ENCODE measurements around the gene SLC35F1. TPM values are rescaled to one million over a fixed set of nuclear protein-coding genes. Genes with fewer than 3 reads are reported as not detected.

The SLC35F1 gene
- total RNA-seq, 1 donor from 2014 or later = not detected

DNA sequence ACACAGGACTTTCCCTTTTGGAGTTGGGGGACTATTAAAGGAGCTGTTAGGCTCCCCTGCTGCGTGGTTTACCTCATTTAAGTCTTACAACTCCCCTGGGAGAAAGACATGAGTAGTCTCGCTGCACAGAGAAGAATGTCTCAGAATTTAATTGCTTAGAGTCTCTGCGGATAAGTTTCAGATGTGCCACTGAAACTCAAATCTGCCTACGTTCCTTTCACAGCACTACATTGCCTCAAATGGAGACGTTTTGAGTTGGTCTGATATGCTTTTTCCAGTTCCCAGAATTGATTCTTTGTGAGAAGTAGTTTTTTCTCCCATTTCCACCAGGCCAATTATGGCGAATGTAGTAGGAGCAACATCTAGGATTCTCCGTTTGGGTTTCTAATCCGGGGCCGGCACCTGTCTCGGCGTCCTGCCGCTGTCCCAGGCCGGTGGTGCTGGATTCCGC, 532 bp upstream of the SLC35F1 start:
- H3K4me3 ChIP-seq (ENCODE audit: low read depth, low read length) = peak overlapping the region; percentile 46
- TF ChIP-seq, protein P1, sequence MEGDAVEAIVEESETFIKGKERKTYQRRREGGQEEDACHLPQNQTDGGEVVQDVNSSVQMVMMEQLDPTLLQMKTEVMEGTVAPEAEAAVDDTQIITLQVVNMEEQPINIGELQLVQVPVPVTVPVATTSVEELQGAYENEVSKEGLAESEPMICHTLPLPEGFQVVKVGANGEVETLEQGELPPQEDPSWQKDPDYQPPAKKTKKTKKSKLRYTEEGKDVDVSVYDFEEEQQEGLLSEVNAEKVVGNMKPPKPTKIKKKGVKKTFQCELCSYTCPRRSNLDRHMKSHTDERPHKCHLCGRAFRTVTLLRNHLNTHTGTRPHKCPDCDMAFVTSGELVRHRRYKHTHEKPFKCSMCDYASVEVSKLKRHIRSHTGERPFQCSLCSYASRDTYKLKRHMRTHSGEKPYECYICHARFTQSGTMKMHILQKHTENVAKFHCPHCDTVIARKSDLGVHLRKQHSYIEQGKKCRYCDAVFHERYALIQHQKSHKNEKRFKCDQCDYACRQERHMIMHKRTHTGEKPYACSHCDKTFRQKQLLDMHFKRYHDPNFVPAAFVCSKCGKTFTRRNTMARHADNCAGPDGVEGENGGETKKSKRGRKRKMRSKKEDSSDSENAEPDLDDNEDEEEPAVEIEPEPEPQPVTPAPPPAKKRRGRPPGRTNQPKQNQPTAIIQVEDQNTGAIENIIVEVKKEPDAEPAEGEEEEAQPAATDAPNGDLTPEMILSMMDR (conservative IDR thresholded peaks at IDR 0.05; ENCODE audit: low read depth, low read length) = no peak
- no peak for DNase-seq (ENCODE audit: low read depth)

DNA sequence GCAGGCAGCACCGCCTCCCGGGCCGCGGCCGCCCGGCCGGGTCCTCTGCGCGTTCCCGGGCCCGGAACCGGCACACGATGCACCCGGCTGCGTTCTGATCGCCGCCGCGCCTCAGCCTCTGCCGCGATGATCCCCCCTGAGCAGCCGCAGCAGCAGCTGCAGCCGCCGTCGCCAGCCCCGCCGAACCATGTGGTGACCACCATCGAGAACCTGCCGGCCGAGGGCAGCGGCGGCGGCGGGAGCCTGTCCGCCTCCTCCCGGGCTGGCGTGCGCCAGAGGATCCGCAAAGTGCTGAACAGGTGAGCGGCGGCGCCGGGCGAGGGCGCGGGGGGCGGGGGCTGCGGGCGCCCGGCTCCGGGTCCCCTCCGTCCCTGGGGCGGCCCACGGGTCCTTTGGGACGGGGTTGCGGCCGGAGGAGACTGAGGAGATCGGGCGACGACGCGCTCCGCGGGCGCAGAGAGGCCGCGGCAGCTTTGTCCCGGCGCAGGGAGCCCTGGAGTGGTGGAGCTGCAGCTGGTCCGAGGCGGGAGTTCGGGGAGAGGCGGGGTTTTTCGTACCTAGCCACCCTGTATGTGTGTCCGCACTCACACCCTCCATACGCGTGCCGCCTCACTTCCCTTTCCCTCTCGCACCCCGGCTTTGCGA, 659 bp downstream of the SLC35F1 start:
- no peak for DNase-seq (ENCODE audit: low read depth)
- peak overlapping the region; percentile 30 for H3K4me3 ChIP-seq (ENCODE audit: low read depth, low read length)
- TF ChIP-seq, protein P1 (conservative IDR thresholded peaks at IDR 0.05; ENCODE audit: low read depth, low read length) = no peak

DNA sequence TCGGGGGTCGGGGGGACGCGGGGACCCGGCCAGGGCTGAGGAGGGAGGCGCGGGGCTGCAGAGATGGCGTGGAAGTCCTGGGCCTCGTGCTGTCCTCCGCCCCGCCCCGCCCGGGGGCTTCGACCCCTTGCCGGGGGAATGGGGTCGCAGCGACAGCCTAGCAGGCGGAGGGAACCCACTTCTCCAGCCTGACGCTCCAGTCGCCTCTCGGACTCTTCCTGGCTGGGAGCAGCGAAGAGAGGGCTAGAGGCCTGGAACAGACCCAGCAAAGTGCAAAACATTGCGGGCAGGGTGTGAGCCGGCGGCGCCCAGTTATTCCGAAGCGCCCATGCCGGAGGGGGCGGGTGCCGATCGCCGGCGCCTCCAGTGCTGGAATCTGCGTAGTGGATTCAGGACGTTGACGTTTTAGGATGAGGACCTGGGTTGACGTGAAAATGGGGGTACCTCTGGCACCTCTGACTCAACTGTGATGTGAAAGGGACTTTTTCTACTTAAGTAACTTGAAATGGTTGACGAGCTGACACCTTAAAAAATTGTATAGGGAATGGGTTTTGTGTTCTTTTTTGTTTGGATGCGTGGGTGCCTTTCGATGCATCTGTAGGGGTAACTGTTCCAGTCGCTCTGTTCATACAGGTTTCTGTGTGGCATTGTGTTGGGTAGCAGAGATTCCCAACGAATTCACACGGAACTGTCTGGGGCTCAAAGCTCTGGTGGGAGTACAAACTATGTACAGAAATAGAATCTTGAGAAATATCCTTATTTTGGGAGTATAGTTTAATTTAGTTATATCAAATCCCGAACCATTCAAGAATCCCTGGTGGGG, 1.4 kb downstream of the SLC35F1 start:
- H3K4me3 ChIP-seq (ENCODE audit: low read depth, low read length) = peak overlapping the region; percentile 3
- TF ChIP-seq, protein P1 (conservative IDR thresholded peaks at IDR 0.05; ENCODE audit: low read depth, low read length) = no peak
- DNase-seq (ENCODE audit: low read depth) = no peak

DNA sequence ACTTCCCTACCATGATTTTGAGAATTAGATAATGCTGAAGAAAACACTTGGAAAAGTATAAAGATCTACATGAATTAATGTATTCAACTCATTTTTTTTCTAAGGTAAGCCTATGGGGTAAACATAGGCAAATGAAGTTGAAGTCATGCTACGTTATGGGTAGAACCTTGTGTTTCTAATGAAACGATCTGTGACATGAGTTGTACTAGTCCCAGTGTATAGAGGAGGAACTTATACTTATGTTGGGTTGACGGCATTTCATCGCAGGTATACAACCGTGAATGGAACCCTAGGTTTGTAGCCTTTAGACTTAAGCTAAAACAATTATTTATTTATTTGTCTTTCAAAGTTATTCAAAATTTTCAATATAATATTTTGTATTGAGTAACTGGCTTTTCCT, 2.6 kb downstream of the SLC35F1 start:
- TF ChIP-seq, protein P1 (conservative IDR thresholded peaks at IDR 0.05; ENCODE audit: low read depth, low read length) = no peak
- H3K4me3 ChIP-seq (ENCODE audit: low read depth, low read length) = no peak overlapping the region
- no peak for DNase-seq (ENCODE audit: low read depth)

DNA sequence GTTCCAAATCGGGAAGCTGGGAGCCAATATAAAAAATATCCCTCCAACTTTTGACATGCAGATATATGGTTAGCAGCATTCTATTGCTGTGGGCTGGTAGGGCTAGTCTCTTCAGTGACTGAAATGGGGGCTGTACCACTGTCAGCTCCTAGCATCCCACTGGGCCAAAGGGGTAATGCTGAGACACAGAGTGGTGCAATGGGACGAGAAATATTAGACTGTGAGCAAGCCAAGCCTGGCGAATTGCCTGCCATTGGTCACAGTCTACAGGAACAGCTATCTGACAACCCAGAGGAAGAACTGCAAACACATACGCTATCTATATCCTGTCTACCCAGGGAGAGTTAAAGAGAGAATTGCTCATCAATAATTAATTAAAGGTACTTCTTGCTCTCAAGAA, 3.5 kb downstream of the SLC35F1 start:
- H3K4me3 ChIP-seq (ENCODE audit: low read depth, low read length) = no peak overlapping the region
- TF ChIP-seq, protein P1 (conservative IDR thresholded peaks at IDR 0.05; ENCODE audit: low read depth, low read length) = no peak
- DNase-seq (ENCODE audit: low read depth) = no peak

DNA sequence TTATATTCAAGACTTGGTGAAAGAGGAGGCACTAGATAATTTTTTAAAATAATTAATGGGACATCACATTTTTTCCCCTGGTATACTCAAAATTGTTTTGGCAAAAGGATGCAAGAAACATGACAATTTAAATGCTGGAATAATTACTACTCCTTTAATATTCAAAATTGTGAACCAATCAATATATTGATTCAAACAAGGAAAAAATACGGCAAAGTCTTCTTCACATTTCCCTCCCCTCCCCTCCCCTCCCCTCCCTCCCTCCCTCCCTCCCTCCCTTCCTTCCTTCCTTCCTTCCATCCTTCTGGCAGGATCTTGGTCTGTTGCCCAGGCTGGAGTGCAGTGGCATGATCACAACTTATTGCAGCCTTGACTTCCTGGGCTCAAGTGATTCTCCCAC, 4.1 kb downstream of the SLC35F1 start:
- H3K4me3 ChIP-seq (ENCODE audit: low read depth, low read length) = no peak overlapping the region
- no peak for DNase-seq (ENCODE audit: low read depth)
- TF ChIP-seq, protein P1 (conservative IDR thresholded peaks at IDR 0.05; ENCODE audit: low read depth, low read length) = no peak

All from epithelial cell of proximal tubule (primary cell).